Sigmoid colon (tissue), 3 donors: ENCODE data around the gene SLC6A3.

Experiments
- CTCF ChIP-seq, 4 experiments: fragments of 450-650 bp in 3 of 4; fragments of 200-600 bp in 1 of 4; IDR thresholded peaks; one replicate each; pipeline ENCODE4 v1.5.1; 2016 to 2019; ENCODE audit warnings: antibody characterized with exemption in 4 of 4, mild to moderate bottlenecking in 3 of 4, moderate library complexity in 2 of 4
- POLR2A ChIP-seq, 2 donors: fragments of 450-650 bp; IDR thresholded peaks; one replicate each; pipeline ENCODE4 v1.6.1; 2016; ENCODE audit warnings: antibody characterized with exemption in 2 of 2, mild to moderate bottlenecking in 2 of 2, moderate library complexity in 2 of 2

GRCh38 chr5:1418921-1419280 is 26.3 kb downstream of the SLC6A3 start:
- TF ChIP-seq CTCF (IDR thresholded peaks at IDR 0.05) = no peak
- no peak for TF ChIP-seq POLR2A (IDR thresholded peaks at IDR 0.05)
